HL-60 (cell line): ENCODE results near the gene PTPRF.

ENCODE experiments used
- GABPA ChIP-seq: IDR thresholded peaks from 2 replicates; pipeline ENCODE4 v1.6.1; 2012; ENCODE audit warnings: low read depth
- POLR2AphosphoS5 ChIP-seq: IDR thresholded peaks from 2 replicates; pipeline ENCODE4 v1.6.1; 2012; ENCODE audit warnings: low read depth
- TF ChIP-seq, protein P1 (sequence below): IDR thresholded peaks from one replicate; pipeline ENCODE4 v1.5.1; 2011; ENCODE audit warnings: low read length, control low read depth, inconsistent platforms; ENCODE audit not compliant: insufficient read depth
- TF ChIP-seq, protein P2 (sequence below): IDR thresholded peaks from 2 replicates; pipeline ENCODE4 v1.6.1; 2012; ENCODE audit warnings: low read depth; ENCODE audit not compliant: insufficient replicate concordance

DNA sequence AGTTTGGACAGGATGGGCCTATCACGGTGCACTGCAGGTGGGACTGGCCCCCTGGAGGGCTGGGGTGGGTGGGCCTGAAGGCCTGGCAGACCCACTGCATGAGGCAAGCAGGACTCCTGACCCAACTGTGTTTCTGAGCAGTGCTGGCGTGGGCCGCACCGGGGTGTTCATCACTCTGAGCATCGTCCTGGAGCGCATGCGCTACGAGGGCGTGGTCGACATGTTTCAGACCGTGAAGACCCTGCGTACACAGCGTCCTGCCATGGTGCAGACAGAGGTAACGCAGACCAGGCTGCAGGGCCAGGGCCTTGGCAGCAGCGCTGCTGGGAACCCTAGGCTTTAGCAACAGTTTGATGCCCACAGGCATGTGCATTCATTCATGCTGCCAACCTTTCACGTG lies 90.3 kb downstream of the PTPRF start:
- TF ChIP-seq GABPA (no peak), POLR2AphosphoS5 (no peak)
- TF ChIP-seq, protein P1, sequence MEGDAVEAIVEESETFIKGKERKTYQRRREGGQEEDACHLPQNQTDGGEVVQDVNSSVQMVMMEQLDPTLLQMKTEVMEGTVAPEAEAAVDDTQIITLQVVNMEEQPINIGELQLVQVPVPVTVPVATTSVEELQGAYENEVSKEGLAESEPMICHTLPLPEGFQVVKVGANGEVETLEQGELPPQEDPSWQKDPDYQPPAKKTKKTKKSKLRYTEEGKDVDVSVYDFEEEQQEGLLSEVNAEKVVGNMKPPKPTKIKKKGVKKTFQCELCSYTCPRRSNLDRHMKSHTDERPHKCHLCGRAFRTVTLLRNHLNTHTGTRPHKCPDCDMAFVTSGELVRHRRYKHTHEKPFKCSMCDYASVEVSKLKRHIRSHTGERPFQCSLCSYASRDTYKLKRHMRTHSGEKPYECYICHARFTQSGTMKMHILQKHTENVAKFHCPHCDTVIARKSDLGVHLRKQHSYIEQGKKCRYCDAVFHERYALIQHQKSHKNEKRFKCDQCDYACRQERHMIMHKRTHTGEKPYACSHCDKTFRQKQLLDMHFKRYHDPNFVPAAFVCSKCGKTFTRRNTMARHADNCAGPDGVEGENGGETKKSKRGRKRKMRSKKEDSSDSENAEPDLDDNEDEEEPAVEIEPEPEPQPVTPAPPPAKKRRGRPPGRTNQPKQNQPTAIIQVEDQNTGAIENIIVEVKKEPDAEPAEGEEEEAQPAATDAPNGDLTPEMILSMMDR = no peak
- TF ChIP-seq, protein P2, sequence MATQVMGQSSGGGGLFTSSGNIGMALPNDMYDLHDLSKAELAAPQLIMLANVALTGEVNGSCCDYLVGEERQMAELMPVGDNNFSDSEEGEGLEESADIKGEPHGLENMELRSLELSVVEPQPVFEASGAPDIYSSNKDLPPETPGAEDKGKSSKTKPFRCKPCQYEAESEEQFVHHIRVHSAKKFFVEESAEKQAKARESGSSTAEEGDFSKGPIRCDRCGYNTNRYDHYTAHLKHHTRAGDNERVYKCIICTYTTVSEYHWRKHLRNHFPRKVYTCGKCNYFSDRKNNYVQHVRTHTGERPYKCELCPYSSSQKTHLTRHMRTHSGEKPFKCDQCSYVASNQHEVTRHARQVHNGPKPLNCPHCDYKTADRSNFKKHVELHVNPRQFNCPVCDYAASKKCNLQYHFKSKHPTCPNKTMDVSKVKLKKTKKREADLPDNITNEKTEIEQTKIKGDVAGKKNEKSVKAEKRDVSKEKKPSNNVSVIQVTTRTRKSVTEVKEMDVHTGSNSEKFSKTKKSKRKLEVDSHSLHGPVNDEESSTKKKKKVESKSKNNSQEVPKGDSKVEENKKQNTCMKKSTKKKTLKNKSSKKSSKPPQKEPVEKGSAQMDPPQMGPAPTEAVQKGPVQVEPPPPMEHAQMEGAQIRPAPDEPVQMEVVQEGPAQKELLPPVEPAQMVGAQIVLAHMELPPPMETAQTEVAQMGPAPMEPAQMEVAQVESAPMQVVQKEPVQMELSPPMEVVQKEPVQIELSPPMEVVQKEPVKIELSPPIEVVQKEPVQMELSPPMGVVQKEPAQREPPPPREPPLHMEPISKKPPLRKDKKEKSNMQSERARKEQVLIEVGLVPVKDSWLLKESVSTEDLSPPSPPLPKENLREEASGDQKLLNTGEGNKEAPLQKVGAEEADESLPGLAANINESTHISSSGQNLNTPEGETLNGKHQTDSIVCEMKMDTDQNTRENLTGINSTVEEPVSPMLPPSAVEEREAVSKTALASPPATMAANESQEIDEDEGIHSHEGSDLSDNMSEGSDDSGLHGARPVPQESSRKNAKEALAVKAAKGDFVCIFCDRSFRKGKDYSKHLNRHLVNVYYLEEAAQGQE = no peak
